ENCODE results near the gene ZNF76.
A peak's percentile ranks its signal among the peaks of the same experiment; 100 is the strongest.

- TF ChIP-seq, protein P1, sequence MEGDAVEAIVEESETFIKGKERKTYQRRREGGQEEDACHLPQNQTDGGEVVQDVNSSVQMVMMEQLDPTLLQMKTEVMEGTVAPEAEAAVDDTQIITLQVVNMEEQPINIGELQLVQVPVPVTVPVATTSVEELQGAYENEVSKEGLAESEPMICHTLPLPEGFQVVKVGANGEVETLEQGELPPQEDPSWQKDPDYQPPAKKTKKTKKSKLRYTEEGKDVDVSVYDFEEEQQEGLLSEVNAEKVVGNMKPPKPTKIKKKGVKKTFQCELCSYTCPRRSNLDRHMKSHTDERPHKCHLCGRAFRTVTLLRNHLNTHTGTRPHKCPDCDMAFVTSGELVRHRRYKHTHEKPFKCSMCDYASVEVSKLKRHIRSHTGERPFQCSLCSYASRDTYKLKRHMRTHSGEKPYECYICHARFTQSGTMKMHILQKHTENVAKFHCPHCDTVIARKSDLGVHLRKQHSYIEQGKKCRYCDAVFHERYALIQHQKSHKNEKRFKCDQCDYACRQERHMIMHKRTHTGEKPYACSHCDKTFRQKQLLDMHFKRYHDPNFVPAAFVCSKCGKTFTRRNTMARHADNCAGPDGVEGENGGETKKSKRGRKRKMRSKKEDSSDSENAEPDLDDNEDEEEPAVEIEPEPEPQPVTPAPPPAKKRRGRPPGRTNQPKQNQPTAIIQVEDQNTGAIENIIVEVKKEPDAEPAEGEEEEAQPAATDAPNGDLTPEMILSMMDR (IDR thresholded peaks at IDR 0.05; ENCODE audit: poor library complexity, severe bottlenecking) = no peak
- TF ChIP-seq RAD21 (conservative IDR thresholded peaks at IDR 0.05) (no peak), EZH2 (IDR thresholded peaks at IDR 0.05; ENCODE audit: borderline replicate concordance, insufficient read depth, low read length, poor library complexity, severe bottlenecking) (no peak), EP300 (conservative IDR thresholded peaks at IDR 0.05; ENCODE audit: poor library complexity, severe bottlenecking) (no peak), POLR2AphosphoS5 (IDR thresholded peaks at IDR 0.05) (peak; percentile 11), SMC3 (conservative IDR thresholded peaks at IDR 0.05; ENCODE audit: poor library complexity) (no peak)
- TF ChIP-seq, protein P2, sequence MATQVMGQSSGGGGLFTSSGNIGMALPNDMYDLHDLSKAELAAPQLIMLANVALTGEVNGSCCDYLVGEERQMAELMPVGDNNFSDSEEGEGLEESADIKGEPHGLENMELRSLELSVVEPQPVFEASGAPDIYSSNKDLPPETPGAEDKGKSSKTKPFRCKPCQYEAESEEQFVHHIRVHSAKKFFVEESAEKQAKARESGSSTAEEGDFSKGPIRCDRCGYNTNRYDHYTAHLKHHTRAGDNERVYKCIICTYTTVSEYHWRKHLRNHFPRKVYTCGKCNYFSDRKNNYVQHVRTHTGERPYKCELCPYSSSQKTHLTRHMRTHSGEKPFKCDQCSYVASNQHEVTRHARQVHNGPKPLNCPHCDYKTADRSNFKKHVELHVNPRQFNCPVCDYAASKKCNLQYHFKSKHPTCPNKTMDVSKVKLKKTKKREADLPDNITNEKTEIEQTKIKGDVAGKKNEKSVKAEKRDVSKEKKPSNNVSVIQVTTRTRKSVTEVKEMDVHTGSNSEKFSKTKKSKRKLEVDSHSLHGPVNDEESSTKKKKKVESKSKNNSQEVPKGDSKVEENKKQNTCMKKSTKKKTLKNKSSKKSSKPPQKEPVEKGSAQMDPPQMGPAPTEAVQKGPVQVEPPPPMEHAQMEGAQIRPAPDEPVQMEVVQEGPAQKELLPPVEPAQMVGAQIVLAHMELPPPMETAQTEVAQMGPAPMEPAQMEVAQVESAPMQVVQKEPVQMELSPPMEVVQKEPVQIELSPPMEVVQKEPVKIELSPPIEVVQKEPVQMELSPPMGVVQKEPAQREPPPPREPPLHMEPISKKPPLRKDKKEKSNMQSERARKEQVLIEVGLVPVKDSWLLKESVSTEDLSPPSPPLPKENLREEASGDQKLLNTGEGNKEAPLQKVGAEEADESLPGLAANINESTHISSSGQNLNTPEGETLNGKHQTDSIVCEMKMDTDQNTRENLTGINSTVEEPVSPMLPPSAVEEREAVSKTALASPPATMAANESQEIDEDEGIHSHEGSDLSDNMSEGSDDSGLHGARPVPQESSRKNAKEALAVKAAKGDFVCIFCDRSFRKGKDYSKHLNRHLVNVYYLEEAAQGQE (IDR thresholded peaks at IDR 0.05; ENCODE audit: borderline replicate concordance) = no peak
These were observed 43.7 kb upstream of the ZNF76 start for GRCh38 chr6:35215665-35216411.
